H1 (cell line): Measurements from ENCODE around the gene SH3D19. TPM values are rescaled to one million over a fixed set of nuclear protein-coding genes. Genes with fewer than 3 reads are reported as not detected.

ENCODE experiments used
- CTCF ChIA-PET: fragments of 300-600 bp; sonication (Branson Sonifier 250); formaldehyde crosslinking; loops from one replicate; lab custom pipeline; 2021; ENCODE audit not compliant: partially characterized antibody; lab: Charles Lee
- POLR2A ChIA-PET: fragments of 300-600 bp; sonication (Branson Sonifier 250); formaldehyde crosslinking; loops from one replicate; lab custom pipeline; 2021; ENCODE audit warnings: inconsistent platforms; ENCODE audit not compliant: partially characterized antibody; lab: Charles Lee
- DNase-seq, 2 experiments: peaks; one replicate each; pipeline versions ENCODE4 v3.0.0 to v3.0.0-alpha.2; 2010 to 2022; ENCODE audit warnings: low spot score in 2 of 2, low read depth in 1 of 2, mixed read lengths in 1 of 2
- FAIRE-seq: peaks from 2 replicates; lab custom pipeline; 2011; peaks lifted over from hg19 to GRCh38; lab: Jason Lieb, UNC
- H2AFZ ChIP-seq: 2 replicates; pipeline ENCODE4 v1.8.1; 2012; ENCODE audit warnings: low read length, inconsistent platforms
- H2AK5ac ChIP-seq: 2 replicates; pipeline ENCODE4 v1.6.1; 2013; ENCODE audit warnings: low read depth, low read length
- H2BK120ac ChIP-seq: replicated peaks from 2 replicates; pipeline ENCODE3; 2013; ENCODE audit warnings: low read depth, low read length, inconsistent platforms
- H2BK12ac ChIP-seq: 2 replicates; pipeline ENCODE4 v1.6.1; 2013; ENCODE audit warnings: low read depth, low read length
- H2BK15ac ChIP-seq: 2 replicates; pipeline ENCODE4 v1.6.1; 2013; ENCODE audit warnings: low read length
- H2BK20ac ChIP-seq: 2 replicates; pipeline ENCODE4 v1.6.1; 2013; ENCODE audit warnings: low read length
- H2BK5ac ChIP-seq: 2 replicates; pipeline ENCODE4 v1.6.1; 2013; ENCODE audit warnings: low read depth, low read length
- H3K14ac ChIP-seq: 2 replicates; pipeline ENCODE4 v1.6.1; 2013; ENCODE audit warnings: inconsistent platforms; ENCODE audit not compliant: insufficient read length
- H3K18ac ChIP-seq: 2 replicates; pipeline ENCODE4 v1.6.1; 2013; ENCODE audit warnings: low read length; ENCODE audit errors: extremely low read depth
- H3K23ac ChIP-seq: 2 replicates; pipeline ENCODE4 v1.6.1; 2013; ENCODE audit warnings: inconsistent platforms; ENCODE audit not compliant: insufficient read length
- H3K23me2 ChIP-seq: 2 replicates; pipeline ENCODE4 v1.6.1; 2013; ENCODE audit warnings: low read depth, low read length
- H3K27ac ChIP-seq: 2 replicates; pipeline ENCODE4 v1.6.1; 2011; ENCODE audit warnings: low read depth, low read length, inconsistent platforms
- H3K27me3 ChIP-seq, 4 experiments: replicated peaks in 1 of 4; 1 replicate in 1 of 4; 2 replicates in 3 of 4; pipeline versions ENCODE4 v1.6.1 to v1.8.1; 2011 to 2013; ENCODE audit warnings: low read length in 3 of 4, mild to moderate bottlenecking in 3 of 4, inconsistent platforms in 2 of 4, mixed read lengths in 2 of 4, moderate library complexity in 1 of 4; ENCODE audit not compliant: control insufficient read depth in 3 of 4, insufficient read depth in 3 of 4; ENCODE audit errors: extremely low read depth in 1 of 4
- H3K36me3 ChIP-seq, 4 experiments: 2 replicates each; pipeline versions ENCODE4 v1.6.1 to v1.8.1; 2011 to 2013; ENCODE audit warnings: mild to moderate bottlenecking in 4 of 4, low read length in 3 of 4, moderate library complexity in 2 of 4, control low read depth in 1 of 4, inconsistent platforms in 1 of 4; ENCODE audit not compliant: insufficient read depth in 4 of 4, control insufficient read depth in 2 of 4
- H3K4ac ChIP-seq: replicated peaks from 2 replicates; pipeline ENCODE3; 2013; ENCODE audit warnings: low read length, low read depth, mixed read lengths, inconsistent platforms; ENCODE audit not compliant: insufficient read length
- H3K4me1 ChIP-seq, 4 experiments: replicated peaks in 1 of 4; 1 replicate in 1 of 4; 2 replicates in 3 of 4; pipeline versions ENCODE4 v1.6.1 to v1.8.1; 2011 to 2013; ENCODE audit warnings: low read length in 3 of 4, inconsistent platforms in 2 of 4, mixed read lengths in 1 of 4; ENCODE audit not compliant: insufficient read depth in 4 of 4, control insufficient read depth in 3 of 4
- H3K4me2 ChIP-seq, 2 experiments: 2 replicates each; pipeline versions ENCODE4 v1.6.1 to v1.8.1; 2011 to 2013; ENCODE audit warnings: low read depth in 2 of 2, low read length in 2 of 2, control low read depth in 1 of 2, inconsistent platforms in 1 of 2, mild to moderate bottlenecking in 1 of 2; ENCODE audit not compliant: insufficient read depth in 1 of 2
- H3K4me3 ChIP-seq, 4 experiments: fragments of 200-600, 300-600 bp in 1 of 4; sonication (generic), shearing (Covaris generic), sonication (Bioruptor Twin) in 1 of 4; 2 replicates each; pipeline versions ENCODE4 v1.5.1 to v1.8.1; 2011 to 2016; ENCODE audit warnings: low read length in 4 of 4, low read depth in 3 of 4, control low read depth in 2 of 4, inconsistent platforms in 2 of 4, mild to moderate bottlenecking in 2 of 4, mixed read lengths in 1 of 4, moderate library complexity in 1 of 4; ENCODE audit not compliant: insufficient read depth in 2 of 4; ENCODE audit errors: extremely low read depth in 1 of 4
- H3K56ac ChIP-seq: replicated peaks from 2 replicates; pipeline ENCODE3; 2013; ENCODE audit warnings: low read depth, mild to moderate bottlenecking, mixed read lengths, low read length, inconsistent platforms; ENCODE audit not compliant: insufficient read length
- H3K79me1 ChIP-seq: 2 replicates; pipeline ENCODE4 v1.6.1; 2013; ENCODE audit warnings: low read depth, low read length, control low read depth
- H3K79me2 ChIP-seq, 2 experiments: 2 replicates each; pipeline versions ENCODE4 v1.6.1 to v1.8.1; 2012 to 2013; ENCODE audit warnings: low read length in 2 of 2, mild to moderate bottlenecking in 2 of 2, inconsistent platforms in 1 of 2; ENCODE audit not compliant: insufficient read depth in 2 of 2, control insufficient read depth in 1 of 2
- H3K9ac ChIP-seq, 4 experiments: replicated peaks in 1 of 4; 1 replicate in 1 of 4; 2 replicates in 3 of 4; pipeline versions ENCODE4 v1.6.1 to v1.8.1; 2011 to 2013; ENCODE audit warnings: low read depth in 3 of 4, low read length in 3 of 4, control low read depth in 2 of 4, mild to moderate bottlenecking in 2 of 4, moderate library complexity in 2 of 4, inconsistent platforms in 1 of 4; ENCODE audit errors: extremely low read depth in 1 of 4
- H3K9me3 ChIP-seq, 2 experiments: 2 replicates each; pipeline versions ENCODE4 v1.6.1 to v1.8.1; 2012 to 2013; ENCODE audit warnings: mild to moderate bottlenecking in 2 of 2, moderate library complexity in 2 of 2, control low read depth in 1 of 2, inconsistent platforms in 1 of 2, low read depth in 1 of 2, low read length in 1 of 2, mixed read lengths in 1 of 2; ENCODE audit not compliant: insufficient read depth in 2 of 2
- H4K20me1 ChIP-seq, 2 experiments: replicated peaks in 1 of 2; 2 replicates each; pipeline versions ENCODE3 to v1.8.1; 2011 to 2013; ENCODE audit warnings: inconsistent platforms in 2 of 2, low read length in 2 of 2, mild to moderate bottlenecking in 1 of 2; ENCODE audit not compliant: insufficient read depth in 2 of 2, control insufficient read depth in 1 of 2
- H4K5ac ChIP-seq: 2 replicates; pipeline ENCODE4 v1.6.1; 2013; ENCODE audit warnings: low read length, low read depth, mixed read lengths, inconsistent platforms; ENCODE audit not compliant: insufficient read length
- H4K8ac ChIP-seq: 2 replicates; pipeline ENCODE4 v1.8.0; 2013; ENCODE audit warnings: mild to moderate bottlenecking, moderate library complexity, low read length, inconsistent platforms; ENCODE audit not compliant: insufficient read depth; ENCODE audit errors: extremely low read depth
- H4K91ac ChIP-seq: replicated peaks from 2 replicates; pipeline ENCODE3; 2013; ENCODE audit warnings: low read length, mixed read lengths, inconsistent platforms; ENCODE audit not compliant: insufficient read length
- EP300 ChIP-seq, 2 experiments: IDR thresholded peaks; 1 replicate in 1 of 2; 2 replicates in 1 of 2; pipeline ENCODE4 v1.6.1; 2011 to 2012; ENCODE audit warnings: low read depth in 2 of 2, low read length in 2 of 2, mild to moderate bottlenecking in 2 of 2, borderline replicate concordance in 1 of 2, inconsistent platforms in 1 of 2, moderate library complexity in 1 of 2
- TBP ChIP-seq: IDR thresholded peaks from 2 replicates; pipeline ENCODE4 v1.6.1; 2011; ENCODE audit warnings: low read depth, low read length, improper control_type of control experiment
- WGBS, 2 experiments: shearing (Covaris generic) in 1 of 2; methylation state at CpG; one replicate each; pipeline versions ENCODE4 v1.1.6 to v1.1.7; 2013 to 2015; ENCODE audit warnings: low lambda C conversion rate in 2 of 2, mixed read lengths in 2 of 2, inconsistent platforms in 1 of 2, low coverage in 1 of 2, missing lambda C conversion rate in 1 of 2; ENCODE audit not compliant: insufficient replicate concordance in 2 of 2, insufficient coverage in 1 of 2, insufficient read length in 1 of 2; ENCODE audit errors: extremely low coverage in 1 of 2, missing lambda C conversion rate in 1 of 2; 5-methylcytosine and 5-hydroxymethylcytosine counted together
- polyA plus RNA-seq, 7 experiments: library from polyadenylated mRNA; depleted of rRNA in 3 of 7; stranded (reverse) in 5 of 7; unstranded in 2 of 7; fragments of >200 nt in 5 of 7; fragments of 200-250 nt in 2 of 7; gene quantifications; 1 replicate in 5 of 7; 2 replicates in 1 of 7; 4 replicates in 1 of 7; pipeline versions ENCODE4 v1.2.1 to v1.2.3, GENCODE V29; 2011 to 2013; ENCODE audit warnings: missing spikeins in 2 of 7, mixed read lengths in 2 of 7
- total RNA-seq: library from RNA; stranded (reverse); fragmentation: NEBNext Ultra II Directional; extraction: Animal tissue kit (Norgen Biotek cat#: 25700); gene quantifications from 2 replicates; pipeline ENCODE4 v1.2.1, GENCODE V29; 2021

Gene SH3D19
- total and polyA plus RNA-seq, 2 of the 8 experiments (the other 6 are each of a cell fraction or from before 2014, with no cell fraction given), result 11.7 to 51.3 TPM

DNA sequence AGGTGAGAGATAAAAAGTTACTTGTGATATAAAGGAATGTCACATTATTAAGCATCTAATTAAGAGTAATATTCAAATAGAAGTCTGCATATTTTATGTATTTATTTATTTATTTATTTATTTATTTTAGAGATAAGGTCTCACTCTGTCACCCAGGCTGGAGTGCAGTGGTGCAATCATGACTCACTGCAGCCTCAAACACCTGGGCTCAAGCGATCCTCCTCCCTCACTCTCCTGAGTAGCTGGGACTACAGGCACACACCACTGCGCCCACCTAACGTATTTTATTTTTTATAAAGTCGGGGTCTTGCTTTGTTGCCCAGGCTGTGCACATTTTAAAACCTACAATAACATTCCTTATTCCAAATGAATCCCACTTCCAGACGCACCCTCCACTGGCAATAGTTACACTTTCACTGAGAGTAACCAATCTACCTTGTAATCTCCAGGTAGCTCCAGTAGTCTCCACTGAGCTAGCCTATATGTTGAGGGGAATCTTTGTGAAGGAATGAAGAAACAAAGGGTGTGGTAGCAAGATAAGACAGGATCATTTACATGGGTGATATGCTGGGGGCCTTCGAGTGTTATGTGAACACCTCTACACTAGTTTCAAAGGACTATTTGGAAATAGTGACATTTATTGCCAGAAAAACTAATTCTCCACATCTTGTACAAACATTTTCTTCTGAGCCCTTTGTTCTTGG is 11.9 kb downstream of the SH3D19 start:
- ChIA-PET CTCF (interaction anchor here (0.6 to 2.7 kb wide), 5 partner anchors 9 to 39 kb away, joined by 3 to 10 read pairs (median 4); partner anchors contain the start of gene PRSS48), POLR2A (interaction anchor here (1.1 to 4.6 kb wide), 3 partner anchors 10 to 37 kb away, joined by 3 to 30 read pairs (median 3); partner anchors contain the start of genes PRSS48 and SH3D19)
- WGBS, 2 experiments, result 96% methylated on average over 6 of the region's 6 CpGs; no CpG with 5 or more reads in 1 of the 2 experiments
- DNase-seq (no peak), FAIRE-seq (no peak)
- H2BK15ac ChIP-seq, result no peak overlapping the region
- H3K79me1 ChIP-seq, result peaks cover 7% of the 10 kb centered on the region
- H3K56ac ChIP-seq, result no peak overlapping the region
- H2BK5ac ChIP-seq, result no peak overlapping the region
- no peaks in the 10 kb centered on the region for H3K9me3 ChIP-seq
- H3K4me3 ChIP-seq, result no peak overlapping the region
- H2AK5ac ChIP-seq, result no peak overlapping the region
- no peak overlapping the region for H2BK120ac ChIP-seq
- no peak overlapping the region for H2AFZ ChIP-seq
- H3K27me3 ChIP-seq, result no peaks in the 10 kb centered on the region
- H3K4ac ChIP-seq, result no peak overlapping the region
- H3K4me2 ChIP-seq, result no peak overlapping the region
- H3K23me2 ChIP-seq, result no peaks in the 10 kb centered on the region
- peaks cover 0 to 1% of the 10 kb centered on the region in 2 experiments for H4K20me1 ChIP-seq
- no peak overlapping the region for H3K18ac ChIP-seq
- no peak overlapping the region for H3K9ac ChIP-seq
- no peaks in the 10 kb centered on the region for H3K36me3 ChIP-seq
- no peak overlapping the region for H4K91ac ChIP-seq
- no peak overlapping the region for H3K14ac ChIP-seq
- H2BK12ac ChIP-seq, result no peak overlapping the region
- no peak overlapping the region for H4K5ac ChIP-seq
- no peak overlapping the region for H3K23ac ChIP-seq
- no peak overlapping the region for H3K27ac ChIP-seq
- H4K8ac ChIP-seq, result no peak overlapping the region
- no peak overlapping the region for H2BK20ac ChIP-seq
- peaks cover 0 to 7% (median 3%) of the 10 kb centered on the region in 4 experiments; a peak in 2 of 7 replicates for H3K4me1 ChIP-seq
- peaks cover 3 to 92% of the 10 kb centered on the region in 2 experiments; a peak in 3 of 4 replicates for H3K79me2 ChIP-seq
- TF ChIP-seq EP300 (IDR thresholded peaks at IDR 0.05; ENCODE audit: borderline replicate concordance in 1 of 2, low read depth in 2 of 2, low read length in 2 of 2) (no peak), TBP (no peak)
